Chondrocyte (in vitro differentiated cells): ENCODE results near the gene TMTC1. TPM values are rescaled to one million over a fixed set of nuclear protein-coding genes. Genes with fewer than 3 reads are reported as not detected.

ENCODE experiments used
- DNase-seq: peaks from one replicate; pipeline ENCODE4 v3.0.0; 2021; ENCODE audit warnings: mixed read lengths, low spot score
- H3K27ac Mint-ChIP-seq: one replicate; pipeline ENCODE4 v1.8.0; 2021; ENCODE audit warnings: mild to moderate bottlenecking, moderate library complexity, mixed read lengths; ENCODE audit not compliant: unreplicated experiment
- H3K27me3 Mint-ChIP-seq: 2 replicates; pipeline ENCODE4 v1.8.0; 2021; ENCODE audit warnings: low read depth, mixed read lengths
- H3K36me3 Mint-ChIP-seq: 2 replicates; pipeline ENCODE4 v1.8.0; 2021; ENCODE audit warnings: low read depth, mixed read lengths
- H3K4me1 Mint-ChIP-seq: 2 replicates; pipeline ENCODE4 v1.8.0; 2021; ENCODE audit warnings: low read depth, mild to moderate bottlenecking, mixed read lengths
- H3K4me3 Mint-ChIP-seq: one replicate; pipeline ENCODE4 v1.8.0; 2021; ENCODE audit warnings: mild to moderate bottlenecking, moderate library complexity, mixed read lengths; ENCODE audit not compliant: unreplicated experiment
- H3K9me3 Mint-ChIP-seq: 2 replicates; pipeline ENCODE4 v1.8.0; 2021; ENCODE audit warnings: low read depth, mixed read lengths
- total RNA-seq: library from RNA; stranded (reverse); gene quantifications from 3 replicates; pipeline ENCODE4 v1.2.1, GENCODE V29; 2021
- TF ChIP-seq, protein P1 (sequence below): fragments of 200-600 bp; sonication (generic); IDR thresholded peaks from 2 replicates; pipeline ENCODE4 v1.5.0; 2021; ENCODE audit warnings: antibody characterized with exemption, mild to moderate bottlenecking, moderate library complexity

Gene TMTC1
- total RNA-seq, 1 donor from 2014 or later, result 25.2 TPM

DNA sequence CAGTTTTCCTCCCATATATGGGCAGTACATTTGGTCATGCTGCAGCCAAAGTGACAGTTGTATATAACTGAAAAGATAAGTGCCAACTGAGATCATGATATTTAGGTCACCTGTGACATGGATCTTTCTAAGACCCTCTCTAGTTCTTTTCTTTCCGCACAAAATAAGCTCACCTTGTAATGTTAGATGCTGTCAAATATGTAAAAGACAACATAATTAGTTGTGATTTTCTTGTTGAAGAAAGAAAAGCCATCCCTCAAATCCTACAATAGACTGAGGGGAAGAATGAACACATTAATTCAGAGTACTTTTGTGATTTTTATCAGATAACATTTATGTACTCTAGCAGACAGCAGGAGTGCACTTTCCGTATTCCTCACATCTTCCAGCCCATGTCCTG is 323.7 kb downstream of the TMTC1 start:
- H3K27ac Mint-ChIP-seq, result no peak overlapping the region
- TF ChIP-seq, protein P1, sequence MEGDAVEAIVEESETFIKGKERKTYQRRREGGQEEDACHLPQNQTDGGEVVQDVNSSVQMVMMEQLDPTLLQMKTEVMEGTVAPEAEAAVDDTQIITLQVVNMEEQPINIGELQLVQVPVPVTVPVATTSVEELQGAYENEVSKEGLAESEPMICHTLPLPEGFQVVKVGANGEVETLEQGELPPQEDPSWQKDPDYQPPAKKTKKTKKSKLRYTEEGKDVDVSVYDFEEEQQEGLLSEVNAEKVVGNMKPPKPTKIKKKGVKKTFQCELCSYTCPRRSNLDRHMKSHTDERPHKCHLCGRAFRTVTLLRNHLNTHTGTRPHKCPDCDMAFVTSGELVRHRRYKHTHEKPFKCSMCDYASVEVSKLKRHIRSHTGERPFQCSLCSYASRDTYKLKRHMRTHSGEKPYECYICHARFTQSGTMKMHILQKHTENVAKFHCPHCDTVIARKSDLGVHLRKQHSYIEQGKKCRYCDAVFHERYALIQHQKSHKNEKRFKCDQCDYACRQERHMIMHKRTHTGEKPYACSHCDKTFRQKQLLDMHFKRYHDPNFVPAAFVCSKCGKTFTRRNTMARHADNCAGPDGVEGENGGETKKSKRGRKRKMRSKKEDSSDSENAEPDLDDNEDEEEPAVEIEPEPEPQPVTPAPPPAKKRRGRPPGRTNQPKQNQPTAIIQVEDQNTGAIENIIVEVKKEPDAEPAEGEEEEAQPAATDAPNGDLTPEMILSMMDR, result no peak

DNA sequence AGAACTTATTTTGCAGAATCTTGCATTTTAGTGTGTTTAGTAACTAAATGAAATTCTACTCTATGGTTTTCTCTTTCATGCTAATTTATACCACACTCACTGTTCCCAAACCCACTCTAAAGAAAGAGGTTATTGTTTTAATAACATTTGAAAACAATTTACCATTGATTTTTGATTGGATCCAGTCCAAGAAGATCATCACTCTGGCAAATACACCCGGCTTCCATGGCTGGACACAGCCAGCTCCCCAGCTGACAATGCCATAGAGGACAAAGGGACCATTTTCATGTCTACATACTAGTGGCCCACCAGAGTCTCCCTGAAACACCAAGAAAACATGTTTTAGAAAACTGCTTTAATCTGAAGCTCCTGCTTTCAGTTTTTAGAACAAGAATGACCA is 328.7 kb downstream of the TMTC1 start:
- peaks cover 19% of the 10 kb centered on the region for H3K36me3 Mint-ChIP-seq
- DNase-seq, result no peak
- TF ChIP-seq, protein P1, result no peak
- peaks cover 8% of the 10 kb centered on the region for H3K27me3 Mint-ChIP-seq
- H3K9me3 Mint-ChIP-seq, result peaks cover 4% of the 10 kb centered on the region
- H3K4me3 Mint-ChIP-seq, result no peak overlapping the region
- H3K27ac Mint-ChIP-seq, result no peak overlapping the region
- no peaks in the 10 kb centered on the region for H3K4me1 Mint-ChIP-seq

More for the DNA sequence above, 323.7 kb downstream of the TMTC1 start:
- Mint-ChIP-seq H3K4me3 (no peak overlapping the region), H3K9me3 (peaks cover 4% of the 10 kb centered on the region), H3K36me3 (peaks cover 21% of the 10 kb centered on the region), H3K4me1 (no peaks in the 10 kb centered on the region), H3K27me3 (no peaks in the 10 kb centered on the region)
- DNase-seq, result no peak

DNA sequence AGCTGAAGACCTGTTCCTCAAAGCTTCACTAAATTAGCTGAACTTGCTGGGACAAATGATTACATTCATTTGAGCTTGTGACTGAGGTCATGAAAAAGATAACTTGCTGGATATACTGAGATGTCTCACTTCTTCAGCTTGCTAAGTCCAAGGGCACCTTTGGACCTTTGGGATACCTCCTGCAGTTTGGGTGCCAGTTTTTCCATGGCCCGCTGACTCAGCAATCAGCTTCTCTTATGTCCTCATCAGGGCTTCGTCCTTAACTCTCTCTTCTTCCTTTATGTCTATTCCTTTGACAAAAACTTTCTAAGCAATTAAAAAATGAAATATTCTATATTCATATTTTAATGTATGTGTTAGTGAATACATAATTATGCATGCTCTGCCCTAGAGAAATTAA is 331.9 kb downstream of the TMTC1 start:
- H3K4me3 Mint-ChIP-seq, result no peak overlapping the region
- no peak overlapping the region for H3K27ac Mint-ChIP-seq
- H3K27me3 Mint-ChIP-seq, result peaks cover 8% of the 10 kb centered on the region
- H3K36me3 Mint-ChIP-seq, result peaks cover 24% of the 10 kb centered on the region
- H3K4me1 Mint-ChIP-seq, result peaks cover 5% of the 10 kb centered on the region
- no peaks in the 10 kb centered on the region for H3K9me3 Mint-ChIP-seq
- no peak for DNase-seq
- TF ChIP-seq, protein P1, result no peak
